Thoracic aorta (tissue), 2 donors: Measurements from ENCODE around the gene FAM3D. TPM values are rescaled to one million over a fixed set of nuclear protein-coding genes. Genes with fewer than 3 reads are reported as not detected.
A peak's percentile ranks its signal among the peaks of the same experiment; 100 is the strongest.

Source experiments
- ATAC-seq: fragments of 150-250 bp; one replicate; pipeline ENCODE4 v1.8.0; 2017; ENCODE audit warnings: low read depth; ENCODE audit not compliant: insufficient number of reproducible peaks, low FRiP score
- DNase-seq: peaks from one replicate; pipeline ENCODE4 v3.0.0-alpha.2; 2020; ENCODE audit warnings: low spot score
- H3K27ac ChIP-seq, 2 donors: fragments of 200-600 bp; sonication (generic); 1 replicate in 1 of 2; 2 replicates in 1 of 2; pipeline ENCODE4 v1.5.1; 2016; ENCODE audit warnings: mild to moderate bottlenecking in 2 of 2, moderate library complexity in 2 of 2
- H3K27me3 ChIP-seq: fragments of 200-600 bp; sonication (generic); replicated peaks from 2 replicates; pipeline ENCODE4 v1.6.0; 2016; ENCODE audit warnings: mild to moderate bottlenecking; ENCODE audit not compliant: insufficient read depth
- H3K36me3 ChIP-seq: fragments of 200-600 bp; sonication (generic); one replicate; pipeline ENCODE4 v1.5.1; 2016
- H3K4me1 ChIP-seq, 2 donors: fragments of 200-600 bp; sonication (generic); 1 replicate in 1 of 2; 2 replicates in 1 of 2; pipeline versions ENCODE4 v1.5.1 to v1.6.0; 2016; ENCODE audit warnings: low read depth in 2 of 2, mild to moderate bottlenecking in 1 of 2; ENCODE audit not compliant: control insufficient read depth in 1 of 2
- H3K4me3 ChIP-seq: fragments of 200-600 bp; sonication (generic); 2 replicates; pipeline ENCODE4 v1.5.1; 2016; ENCODE audit warnings: mild to moderate bottlenecking
- H3K9me3 ChIP-seq: fragments of 200-600 bp; sonication (generic); 2 replicates; pipeline ENCODE4 v1.5.1; 2016
- total RNA-seq, 2 donors: library from RNA; depleted of rRNA; stranded (reverse); fragments of >200 nt; gene quantifications; one replicate each; pipeline versions ENCODE4 v1.1.0 to v1.2.3, GENCODE V29; 2016
- TF ChIP-seq, protein P1 (sequence below): fragments of 200-600 bp; sonication (generic); IDR thresholded peaks from one replicate; pipeline ENCODE4 v1.5.1; 2019; ENCODE audit warnings: antibody characterized with exemption

The FAM3D gene
- total RNA-seq, 2 donors from 2014 or later = not detected

DNA sequence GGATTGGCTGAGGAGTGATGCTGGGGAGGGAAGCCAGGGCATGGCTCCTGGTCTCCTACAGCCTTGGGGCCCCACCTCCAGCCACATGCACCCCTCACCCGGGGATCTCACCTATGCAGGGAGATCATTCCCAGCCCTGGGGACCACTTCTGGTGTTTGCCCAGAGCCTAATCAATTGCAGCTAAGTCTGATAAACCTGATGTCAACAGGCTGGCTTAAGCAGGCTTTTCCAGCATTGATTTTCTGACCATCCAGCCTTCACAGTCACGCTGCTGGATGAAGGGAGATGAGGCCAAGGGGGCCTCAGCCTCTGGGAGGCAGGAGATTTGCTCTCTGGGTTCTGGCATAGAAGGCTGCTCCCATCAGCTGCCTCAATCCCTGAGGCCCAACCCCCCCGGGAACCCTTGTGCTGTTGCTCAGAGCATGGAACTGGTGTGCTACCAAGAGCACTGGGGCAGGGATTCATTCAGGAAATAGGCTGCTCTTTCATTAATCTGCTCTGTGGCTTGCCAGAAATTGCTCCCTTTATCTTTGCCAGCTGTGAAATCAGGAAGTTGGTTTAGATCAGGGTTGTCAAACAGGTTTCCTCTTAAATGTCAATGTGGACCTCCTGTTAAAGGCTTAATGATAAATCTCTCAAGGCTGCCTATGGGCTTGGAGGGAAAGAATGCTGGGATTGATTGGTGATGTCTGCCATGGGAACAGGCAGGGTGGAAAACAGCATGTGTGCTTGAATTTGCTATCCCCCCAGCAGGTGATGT, 19.0 kb downstream of the FAM3D start:
- Histone ChIP-seq H3K27me3 (no peaks in the 10 kb centered on the region), H3K36me3 (no peaks in the 10 kb centered on the region), H3K4me3 (no peak overlapping the region), H3K9me3 (no peaks in the 10 kb centered on the region), H3K4me1 (no peaks in the 10 kb centered on the region), H3K27ac (no peak overlapping the region)
- no peak for DNase-seq
- ATAC-seq = no peak
- TF ChIP-seq, protein P1, sequence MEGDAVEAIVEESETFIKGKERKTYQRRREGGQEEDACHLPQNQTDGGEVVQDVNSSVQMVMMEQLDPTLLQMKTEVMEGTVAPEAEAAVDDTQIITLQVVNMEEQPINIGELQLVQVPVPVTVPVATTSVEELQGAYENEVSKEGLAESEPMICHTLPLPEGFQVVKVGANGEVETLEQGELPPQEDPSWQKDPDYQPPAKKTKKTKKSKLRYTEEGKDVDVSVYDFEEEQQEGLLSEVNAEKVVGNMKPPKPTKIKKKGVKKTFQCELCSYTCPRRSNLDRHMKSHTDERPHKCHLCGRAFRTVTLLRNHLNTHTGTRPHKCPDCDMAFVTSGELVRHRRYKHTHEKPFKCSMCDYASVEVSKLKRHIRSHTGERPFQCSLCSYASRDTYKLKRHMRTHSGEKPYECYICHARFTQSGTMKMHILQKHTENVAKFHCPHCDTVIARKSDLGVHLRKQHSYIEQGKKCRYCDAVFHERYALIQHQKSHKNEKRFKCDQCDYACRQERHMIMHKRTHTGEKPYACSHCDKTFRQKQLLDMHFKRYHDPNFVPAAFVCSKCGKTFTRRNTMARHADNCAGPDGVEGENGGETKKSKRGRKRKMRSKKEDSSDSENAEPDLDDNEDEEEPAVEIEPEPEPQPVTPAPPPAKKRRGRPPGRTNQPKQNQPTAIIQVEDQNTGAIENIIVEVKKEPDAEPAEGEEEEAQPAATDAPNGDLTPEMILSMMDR = no peak

DNA sequence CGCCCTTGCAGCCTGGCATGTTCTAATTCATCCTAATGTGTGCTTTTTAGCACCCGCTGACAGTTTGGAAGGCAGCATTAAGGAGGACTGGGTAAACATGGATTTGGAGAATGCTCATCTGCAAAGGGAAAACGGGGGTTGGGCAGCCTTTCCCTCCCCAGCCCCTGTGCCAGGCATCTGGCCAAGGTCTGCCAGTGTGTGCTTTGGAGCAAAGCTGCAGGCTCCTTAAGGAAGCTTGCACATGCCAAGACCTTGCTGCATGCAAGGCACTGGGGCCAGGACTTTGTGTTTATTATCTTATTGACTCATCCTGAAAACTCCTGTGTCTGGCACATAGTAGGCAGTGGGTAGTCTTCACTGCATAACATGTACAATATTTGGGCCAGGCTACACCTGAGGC, 20.1 kb downstream of the FAM3D start:
- no peak for ATAC-seq
- TF ChIP-seq, protein P1 = no peak
- H3K27me3 ChIP-seq = no peaks in the 10 kb centered on the region
- DNase-seq = no peak
- H3K4me3 ChIP-seq = no peak overlapping the region
- no peak overlapping the region for H3K27ac ChIP-seq
- H3K36me3 ChIP-seq = no peaks in the 10 kb centered on the region
- H3K4me1 ChIP-seq = no peaks in the 10 kb centered on the region
- H3K9me3 ChIP-seq = no peaks in the 10 kb centered on the region

DNA sequence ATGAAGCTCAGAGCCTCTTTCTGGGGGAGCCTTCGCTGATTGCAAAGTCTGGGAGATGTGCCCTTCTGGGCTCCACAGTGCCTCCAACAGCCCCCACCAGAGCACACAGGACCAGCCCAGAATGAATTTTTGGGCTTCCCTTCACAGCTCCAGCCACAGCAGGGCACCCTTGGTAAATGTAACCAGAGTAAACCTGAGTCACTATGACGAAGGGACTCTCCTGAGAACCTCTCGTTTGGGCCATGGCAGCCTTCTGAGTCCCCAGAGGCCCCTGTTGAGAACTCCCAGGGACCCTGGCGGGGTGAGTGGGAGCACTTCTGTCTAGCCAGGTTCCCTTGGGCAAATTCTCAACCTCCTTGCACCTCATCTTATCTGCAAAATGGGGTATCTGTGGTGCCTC, 20.8 kb downstream of the FAM3D start:
- ATAC-seq = no peak
- TF ChIP-seq, protein P1 = no peak

DNA sequence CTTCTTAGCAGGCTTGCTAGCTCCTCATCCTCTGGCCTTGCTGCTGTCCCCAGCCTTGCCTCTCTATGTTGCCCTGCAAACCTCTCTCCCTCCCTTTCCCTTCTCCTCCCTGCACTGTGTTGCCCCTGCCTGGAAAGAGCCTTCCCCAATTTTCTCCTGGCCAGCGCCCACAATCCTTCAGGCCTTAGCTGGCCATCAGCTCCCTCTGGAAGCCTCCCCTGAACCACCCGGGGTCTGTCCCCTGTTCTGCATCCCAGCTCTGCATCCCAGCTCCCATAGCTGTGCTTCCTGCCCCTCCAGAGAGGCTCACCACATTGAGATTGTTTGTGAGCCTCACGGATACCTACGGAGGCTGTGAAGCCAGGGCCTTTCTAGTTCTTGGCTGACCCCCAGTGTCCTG, 23.7 kb downstream of the FAM3D start:
- Histone ChIP-seq H3K4me3 (no peak overlapping the region), H3K36me3 (no peaks in the 10 kb centered on the region), H3K9me3 (no peaks in the 10 kb centered on the region), H3K27ac (no peak overlapping the region), H3K27me3 (no peaks in the 10 kb centered on the region), H3K4me1 (no peaks in the 10 kb centered on the region)
- TF ChIP-seq, protein P1 = no peak
- DNase-seq (no peak), ATAC-seq (no peak)

More for the DNA sequence above, 20.8 kb downstream of the FAM3D start:
- Histone ChIP-seq H3K27ac (no peak overlapping the region), H3K36me3 (no peaks in the 10 kb centered on the region), H3K4me1 (no peaks in the 10 kb centered on the region), H3K9me3 (no peaks in the 10 kb centered on the region), H3K4me3 (no peak overlapping the region), H3K27me3 (no peaks in the 10 kb centered on the region)
- no peak for DNase-seq

DNA sequence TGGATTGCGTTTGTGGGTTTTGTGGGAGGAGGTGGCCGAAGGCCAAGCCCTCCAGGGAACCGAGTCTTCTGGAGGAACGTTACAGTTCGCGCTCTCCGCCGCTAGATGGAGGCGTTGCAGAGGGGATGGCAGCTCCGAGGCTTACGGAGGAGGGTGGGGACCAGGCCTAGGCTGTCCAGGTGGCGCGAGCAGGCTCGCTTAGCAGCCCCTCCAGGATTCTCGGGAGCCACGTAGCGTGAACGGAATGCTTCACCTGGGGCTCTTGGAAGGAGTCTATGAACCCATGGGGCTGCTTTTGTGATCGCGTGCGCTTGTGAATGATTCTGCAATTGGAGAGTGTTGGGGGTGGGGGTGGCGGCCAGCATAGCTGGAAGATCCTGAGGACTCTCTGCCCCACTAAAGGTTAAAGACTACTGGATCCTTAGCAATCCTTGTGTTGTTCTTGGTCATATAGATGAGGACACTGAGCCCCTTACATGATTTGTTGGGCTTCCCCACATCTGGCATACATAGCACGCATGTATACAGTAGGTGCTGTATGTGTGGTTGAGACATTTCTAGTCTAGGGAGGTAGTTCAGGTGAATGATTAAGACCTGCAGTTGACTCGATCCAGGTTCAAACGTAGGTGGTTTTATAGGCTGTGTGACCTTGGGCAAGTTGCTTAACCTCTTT, 25.7 kb downstream of the FAM3D start:
- ATAC-seq (peak; percentile 55), DNase-seq (peak; percentile 19)
- no peaks in the 10 kb centered on the region for H3K36me3 ChIP-seq
- H3K27me3 ChIP-seq = no peaks in the 10 kb centered on the region
- H3K27ac ChIP-seq = no peak overlapping the region
- TF ChIP-seq, protein P1 = peak; percentile 59
- H3K4me1 ChIP-seq = no peaks in the 10 kb centered on the region
- no peaks in the 10 kb centered on the region for H3K9me3 ChIP-seq
- H3K4me3 ChIP-seq = no peak overlapping the region
